Heart left ventricle (tissue), 16 donors: ENCODE results near the gene PRMT1. TPM values are rescaled to one million over a fixed set of nuclear protein-coding genes. Genes with fewer than 3 reads are reported as not detected.
A peak's percentile ranks its signal among the peaks of the same experiment; 100 is the strongest.

Source experiments
- ATAC-seq, 4 donors: fragments of 200-7000 bp; cut with Tn5 transposase; one replicate each; pipeline ENCODE4 v1.9.1; 2020 to 2022; ENCODE audit warnings: moderate library complexity in 4 of 4, mild to moderate bottlenecking in 3 of 4, moderate number of reproducible peaks in 1 of 4
- DNase-seq, 5 donors: peaks; one replicate each; pipeline ENCODE4 v3.0.0-alpha.2; 2020
- H3K27ac ChIP-seq, 12 donors: fragments of 200-600 bp; sonication (generic) in 4 of 12; one replicate each; pipeline versions ENCODE4 v1.5.0 to v1.8.0; 2016 to 2022; ENCODE audit warnings: mild to moderate bottlenecking in 2 of 12
- H3K27me3 ChIP-seq, 9 donors: fragments of 200-600 bp; sonication (generic) in 2 of 9; one replicate each; pipeline versions ENCODE4 v1.5.1 to v1.8.0; 2016 to 2022; ENCODE audit warnings: mild to moderate bottlenecking in 3 of 9
- H3K36me3 ChIP-seq, 9 donors: fragments of 200-600 bp; sonication (generic) in 2 of 9; one replicate each; pipeline versions ENCODE4 v1.5.0 to v1.8.0; 2018 to 2022; ENCODE audit warnings: mild to moderate bottlenecking in 2 of 9
- H3K4me1 ChIP-seq, 12 donors: fragments of 200-600 bp; sonication (generic) in 4 of 12; one replicate each; pipeline versions ENCODE4 v1.5.0 to v1.8.0; 2016 to 2022; ENCODE audit warnings: mild to moderate bottlenecking in 3 of 12
- H3K4me3 ChIP-seq, 12 donors: fragments of 200-600 bp; sonication (generic) in 4 of 12; one replicate each; pipeline versions ENCODE4 v1.5.0 to v1.8.0; 2017 to 2022; ENCODE audit warnings: mild to moderate bottlenecking in 9 of 12, moderate library complexity in 4 of 12
- H3K9me3 ChIP-seq, 12 donors: fragments of 200-600 bp; sonication (generic) in 4 of 12; one replicate each; pipeline versions ENCODE4 v1.5.0 to v1.8.0; 2016 to 2022; ENCODE audit warnings: mild to moderate bottlenecking in 1 of 12
- POLR2A ChIP-seq, 2 donors: fragments of 450-650 bp; IDR thresholded peaks; one replicate each; pipeline ENCODE4 v1.6.1; 2017; ENCODE audit warnings: antibody characterized with exemption in 2 of 2, mild to moderate bottlenecking in 2 of 2, moderate library complexity in 2 of 2
- WGBS, 4 donors: extraction: QIAGEN DNeasy Blood & Tissue Kit in 2 of 4; methylation state at CpG; one replicate each; pipeline versions ENCODE4 v1.1.5 to v1.1.7; 2013 to 2018; 5-methylcytosine and 5-hydroxymethylcytosine counted together
- intact Hi-C, 10 donors: fragments of 100-400 bp; cut with DNase I; formaldehyde crosslinking; loops; one replicate each; pipeline versions ENCODE4 v1.11.1 to v1.14.2; 2022
- polyA plus RNA-seq, 2 donors: library from polyadenylated mRNA; stranded (reverse); fragments of 200-250 nt; gene quantifications; one replicate each; pipeline ENCODE4 v1.2.3, GENCODE V29; 2013
- total RNA-seq, 9 donors: library from RNA; depleted of rRNA in 2 of 9; stranded (reverse); fragments of >200 nt in 2 of 9; fragmentation: NEBNext Ultra II Directional in 3 of 9; extraction: Animal tissue kit (Norgen Biotek cat#: 25700) in 3 of 9; gene quantifications; one replicate each; pipeline versions ENCODE4 v1.1.0 to v1.2.4, GENCODE V29; 2016 to 2023
- TF ChIP-seq, protein P1 (sequence below), 12 donors: fragments of 200-600 bp; sonication (generic) in 4 of 12; IDR thresholded peaks; one replicate each; pipeline versions ENCODE4 v1.5.0 to v1.8.0; 2018 to 2022; ENCODE audit warnings: antibody characterized with exemption in 12 of 12, mild to moderate bottlenecking in 5 of 12
- donor health status: ischemic (EF 13 %, LVEDD 7.1; RV severe dilation, severe dysfunction).
- donor health status: healthy with polysubstance abuse.
- donor health status: DM: no; HTN: yes; CAD: no.
- donor health status: DM: no; HTN: no; CAD: no.
- donor health status: ischemic (EF 25% LVEDD 6.9; RV normal size, moderate dysfunction).
- donor health status: ischemic (EF 25% LVEDD 5.7; RV mildly dilated, moderate dysfunction).
- donor health status: healthy.
- donor health status: DM: yes; HTN: yes; CAD: no.
- donor health status: ischemic (EF 35%, LVEDD 5.7; RV mildly dilated, moderate dysfunction).
- donor health status: nonischemic (EF 11% LVEDD 7.7; RV severe dilation, severe dysfunction).
- donor health status: DM: yes; HTN: yes; CAD: no.
- donor health status: PGD.
- donor health status: ischemic (EF 29% LVEDD 5.4; RV normal size, mild dysfunction).
- donor health status: nonischemic (EF 23%, LVEDD 6.1; RV moderate dilation, normal function).

PRMT1 gene
- total and polyA plus RNA-seq, 11 donors: 106 to 283 (median 124) TPM

DNA sequence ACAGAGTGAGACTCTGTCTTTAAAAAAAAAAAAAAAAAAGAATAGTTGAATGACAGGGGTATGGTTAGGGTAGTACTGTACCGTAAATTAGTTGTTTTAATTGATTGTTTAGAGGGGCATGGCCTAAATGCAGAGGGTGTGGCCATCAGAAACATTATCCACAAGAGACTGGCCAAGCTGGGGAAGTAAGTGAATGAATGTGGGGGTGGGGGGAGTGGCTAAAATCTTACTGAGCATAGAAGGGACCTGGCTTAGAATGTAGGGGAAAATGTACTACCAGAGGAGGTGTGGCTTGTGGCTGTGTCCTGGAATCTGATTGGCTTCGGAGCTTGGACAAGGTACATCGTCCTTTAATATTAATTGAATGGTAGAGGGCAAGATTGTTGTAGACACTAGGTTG, 7.6 kb upstream of the PRMT1 start:
- Histone ChIP-seq H3K27ac (no peak overlapping the region), H3K27me3 (no peaks in the 10 kb centered on the region), H3K9me3 (no peaks in the 10 kb centered on the region), H3K4me3 (no peak overlapping the region), H3K4me1 (peaks cover 0 to 24% (median 14%) of the 10 kb centered on the region in 12 donors), H3K36me3 (peaks cover 0 to 9% (median 0%) of the 10 kb centered on the region in 9 donors)
- WGBS, 4 donors: 93 to 96% (median 94%) methylated on average over 3 of the region's 3 CpGs
- DNase-seq (no peak), ATAC-seq (no peak)
- intact Hi-C loops: loop anchor here in 1 of 10 donors (5.0 kb wide), 1 partner anchor 172 kb away; the partner anchor contains the start of gene RPS11
- TF ChIP-seq, protein P1, sequence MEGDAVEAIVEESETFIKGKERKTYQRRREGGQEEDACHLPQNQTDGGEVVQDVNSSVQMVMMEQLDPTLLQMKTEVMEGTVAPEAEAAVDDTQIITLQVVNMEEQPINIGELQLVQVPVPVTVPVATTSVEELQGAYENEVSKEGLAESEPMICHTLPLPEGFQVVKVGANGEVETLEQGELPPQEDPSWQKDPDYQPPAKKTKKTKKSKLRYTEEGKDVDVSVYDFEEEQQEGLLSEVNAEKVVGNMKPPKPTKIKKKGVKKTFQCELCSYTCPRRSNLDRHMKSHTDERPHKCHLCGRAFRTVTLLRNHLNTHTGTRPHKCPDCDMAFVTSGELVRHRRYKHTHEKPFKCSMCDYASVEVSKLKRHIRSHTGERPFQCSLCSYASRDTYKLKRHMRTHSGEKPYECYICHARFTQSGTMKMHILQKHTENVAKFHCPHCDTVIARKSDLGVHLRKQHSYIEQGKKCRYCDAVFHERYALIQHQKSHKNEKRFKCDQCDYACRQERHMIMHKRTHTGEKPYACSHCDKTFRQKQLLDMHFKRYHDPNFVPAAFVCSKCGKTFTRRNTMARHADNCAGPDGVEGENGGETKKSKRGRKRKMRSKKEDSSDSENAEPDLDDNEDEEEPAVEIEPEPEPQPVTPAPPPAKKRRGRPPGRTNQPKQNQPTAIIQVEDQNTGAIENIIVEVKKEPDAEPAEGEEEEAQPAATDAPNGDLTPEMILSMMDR (IDR thresholded peaks at IDR 0.05): no peak
- TF ChIP-seq POLR2A (IDR thresholded peaks at IDR 0.05): no peak

DNA sequence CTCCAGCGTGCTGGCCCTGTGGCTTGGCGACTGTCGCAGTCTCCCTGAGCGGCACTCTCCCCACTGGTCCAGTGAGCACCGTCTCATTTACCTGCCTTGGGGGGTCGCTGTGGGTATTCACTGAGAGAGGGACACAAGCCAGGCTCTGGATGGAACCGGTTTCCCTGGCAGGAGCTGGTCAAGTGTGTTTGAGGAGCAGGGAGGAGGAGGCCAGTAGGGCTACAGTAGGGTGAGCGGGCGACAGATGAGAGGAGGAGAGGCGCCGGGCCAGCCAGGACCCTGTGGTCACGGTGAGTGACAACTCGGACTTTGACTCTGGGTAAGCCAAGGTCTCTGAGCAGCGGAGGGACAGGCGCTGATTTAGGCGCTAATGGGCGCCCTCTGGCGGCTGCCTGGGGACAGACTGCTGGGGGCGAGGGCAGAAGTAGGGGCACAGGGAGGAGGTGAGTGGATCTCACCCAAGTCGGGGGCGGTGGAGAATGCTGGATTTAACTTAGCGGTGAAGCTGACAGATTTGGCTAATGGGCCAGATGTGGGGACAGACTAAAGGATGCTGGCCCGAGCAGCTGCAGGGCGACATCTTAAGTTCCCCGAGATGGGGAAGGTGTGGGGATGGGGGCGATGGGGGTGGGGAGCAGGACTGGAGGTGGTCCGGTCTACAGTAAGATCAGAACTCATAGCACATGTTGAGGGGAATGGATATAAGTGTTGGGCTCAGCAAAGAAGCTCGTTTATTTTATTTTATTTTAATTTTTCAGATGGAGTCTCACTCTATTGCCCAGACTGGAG, 4.7 kb upstream of the PRMT1 start:
- H3K9me3 ChIP-seq: no peaks in the 10 kb centered on the region
- peaks cover 0 to 9% (median 0%) of the 10 kb centered on the region in 9 donors for H3K36me3 ChIP-seq
- H3K4me3 ChIP-seq: peak overlapping the region in 5 of 12 donors; percentile 13 to 37 (median 26)
- ATAC-seq (peak in 1 of 4 donors; percentile 2), DNase-seq (peak; percentile 72 to 91 (median 84))
- no peaks in the 10 kb centered on the region for H3K27me3 ChIP-seq
- TF ChIP-seq, protein P1 (IDR thresholded peaks at IDR 0.05): peak; percentile 80 to 95 (median 88)
- TF ChIP-seq POLR2A (IDR thresholded peaks at IDR 0.05): no peak
- H3K27ac ChIP-seq: peak overlapping the region in 11 of 12 donors; percentile 32 to 68 (median 49)
- WGBS, 4 donors: 20 to 25% (median 24%) methylated on average over 28 of the region's 28 CpGs
- intact Hi-C loops: loop anchor here in 8 of 10 donors (5.0 to 10.0 kb wide), 8 partner anchors 78 to 192 kb away; partner anchors contain the start of genes PRR12 (in 2 of the 8), NOSIP (in 1 of the 8), PNKP (in 1 of the 8) and PRRG2 (in 1 of the 8)
- peaks cover 0 to 15% (median 9%) of the 10 kb centered on the region in 12 donors for H3K4me1 ChIP-seq

DNA sequence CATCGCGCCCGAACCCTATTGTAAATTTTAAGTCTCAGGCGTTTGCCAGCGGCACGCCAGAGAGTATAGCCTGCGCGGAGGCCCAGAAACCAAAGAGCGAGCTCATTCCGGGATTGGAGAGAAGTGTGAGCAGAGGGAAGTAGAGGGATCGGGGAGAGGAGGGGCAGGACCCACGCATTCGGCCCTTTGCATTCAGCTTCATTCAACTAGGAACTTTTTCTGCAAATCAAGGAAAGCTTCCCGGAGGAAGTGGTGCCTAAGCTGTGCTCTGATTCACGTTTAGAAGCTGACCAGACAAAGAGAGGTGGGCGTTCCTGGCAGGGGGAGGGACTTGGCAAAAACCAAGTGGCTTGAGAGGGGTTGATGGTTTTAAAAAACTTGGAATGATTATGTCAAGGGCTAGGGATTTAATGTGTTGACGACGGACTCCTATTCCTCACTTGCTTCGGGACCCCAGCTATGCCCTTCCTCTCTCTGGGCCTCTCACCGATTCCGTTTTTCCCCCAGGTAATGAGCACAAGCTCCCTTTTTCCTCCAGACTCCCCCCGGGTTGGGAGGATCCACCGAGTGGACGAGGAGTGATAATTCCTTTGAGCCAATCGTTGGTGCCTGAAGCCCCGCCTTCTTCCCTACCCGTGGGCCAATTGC, 811 bp upstream of the PRMT1 start:
- H3K27ac ChIP-seq: peak overlapping the region; percentile 76 to 97 (median 92)
- ATAC-seq: peak; percentile 37 to 55 (median 46)
- H3K27me3 ChIP-seq: no peaks in the 10 kb centered on the region
- peak overlapping the region in 11 of 12 donors; percentile 7 to 100 (median 48) for H3K4me3 ChIP-seq
- DNase-seq: peak; percentile 87 to 90 (median 88)
- no peaks in the 10 kb centered on the region for H3K9me3 ChIP-seq
- H3K36me3 ChIP-seq: peaks cover 0 to 5% (median 4%) of the 10 kb centered on the region in 9 donors
- peak in 1 of 2 donors; percentile 54 for TF ChIP-seq POLR2A (IDR thresholded peaks at IDR 0.05)
- TF ChIP-seq, protein P1 (IDR thresholded peaks at IDR 0.05): no peak
- WGBS, 4 donors: 1 to 4% (median 2%) methylated on average over 26 to 27 of the region's 27 CpGs
- peaks cover 0 to 53% (median 40%) of the 10 kb centered on the region in 12 donors for H3K4me1 ChIP-seq
- intact Hi-C loops: loop anchor here in 7 of 10 donors (1.0 to 10.0 kb wide), 12 partner anchors 35 to 191 kb away; partner anchors contain the start of genes PRR12 (in 3 of the 7), PNKP (in 2 of the 7), RPS11 (in 2 of the 7) and RRAS (in 2 of the 7)
